CD4-positive, alpha-beta T cell treated with Interleukin-12 subunit alpha and Interleukin-12 subunit beta, for 1 hour (primary cell): ENCODE results near the gene SLC9A7.
"Not testable (repeated sequence)": the region's sequence is repeated elsewhere in the genome, so short reads cannot be mapped to it uniquely, and the experiment has no call there.

Source experiments
- DNase-seq: peaks from one replicate; pipeline ENCODE4 v3.0.0-alpha.2; 2020

The SLC9A7 gene

DNA sequence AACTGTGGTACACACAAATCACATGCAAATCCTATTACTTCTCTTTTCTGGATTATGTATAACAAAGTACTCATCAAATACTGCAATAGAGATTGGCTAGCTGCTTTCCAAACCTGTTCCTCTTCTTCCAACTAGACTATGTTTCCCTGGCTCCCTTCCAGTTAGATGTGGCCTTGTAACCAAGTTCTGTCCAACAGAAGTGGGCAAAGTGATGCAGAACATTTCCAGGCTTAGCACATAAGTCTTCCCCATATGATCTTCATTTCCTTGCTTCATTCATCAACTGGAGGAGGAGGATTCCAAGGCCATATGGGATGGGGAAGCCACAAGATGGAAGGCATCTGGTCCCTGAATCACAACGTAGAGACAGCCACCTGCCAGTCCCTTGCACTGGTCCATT lies 8.0 kb downstream of the SLC9A7 start:
- DNase-seq: no peak

DNA sequence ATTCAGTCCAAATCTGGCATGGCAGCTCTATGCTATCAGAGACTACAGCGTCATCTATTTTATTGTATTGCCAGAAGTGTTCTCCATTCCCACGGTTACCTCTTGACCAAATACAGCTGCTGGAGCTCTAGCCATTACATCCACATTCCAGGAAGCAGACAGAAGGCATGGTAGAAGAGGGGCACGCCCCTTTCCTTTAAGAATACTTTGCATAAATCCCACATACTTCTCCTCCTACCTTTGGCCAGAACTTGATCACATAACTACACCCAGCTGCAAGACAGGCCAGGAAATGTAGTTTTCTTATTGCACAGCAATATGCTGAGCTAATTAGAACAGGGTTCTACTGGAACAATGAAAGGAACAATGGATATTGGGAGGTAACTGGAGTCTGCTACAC lies 14.9 kb downstream of the SLC9A7 start:
- DNase-seq: no peak

GRCh38 chrX:46743046-46743445 lies 15.9 kb downstream of the SLC9A7 start:
- no peak for DNase-seq

DNA sequence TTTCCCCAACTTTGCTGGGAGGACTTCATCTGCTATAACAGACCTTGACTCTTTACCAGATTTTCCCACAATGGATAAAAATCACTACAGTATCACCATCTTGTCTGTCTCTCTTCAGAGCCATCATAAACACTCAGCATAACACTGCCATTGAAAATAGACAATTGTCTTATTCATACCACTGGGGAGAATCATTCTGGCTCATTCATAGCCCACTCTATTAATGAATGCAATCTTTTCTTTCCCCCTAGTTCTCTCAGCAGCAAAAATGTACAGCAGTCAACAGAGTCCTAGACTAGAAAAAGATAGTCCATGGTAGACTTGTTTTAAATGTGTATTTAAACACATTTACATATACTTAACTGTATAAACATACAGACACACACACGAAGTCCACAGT lies 19.2 kb downstream of the SLC9A7 start:
- no peak for DNase-seq

DNA sequence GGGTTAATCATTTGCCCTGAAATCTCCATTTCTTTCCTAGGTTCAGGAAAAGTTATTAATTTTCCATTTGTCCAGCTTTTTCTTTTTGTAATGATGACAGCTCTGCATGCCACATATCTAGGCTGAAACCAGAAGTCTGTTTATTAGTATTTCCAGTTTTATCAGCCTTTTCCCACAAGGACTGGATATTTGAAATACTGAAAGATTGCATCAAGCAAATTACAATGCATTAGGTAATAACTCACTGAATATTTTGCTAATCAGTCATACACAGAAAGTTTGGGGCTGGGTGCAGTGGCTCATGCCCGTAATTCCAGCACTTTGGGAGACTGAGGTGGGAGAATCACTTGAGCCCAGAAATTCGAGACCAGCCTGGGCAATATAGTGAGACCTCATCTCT lies 21.5 kb downstream of the SLC9A7 start:
- no peak for DNase-seq

- no peak for DNase-seq
Observed at GRCh38 chrX:46737041-46737440, 21.9 kb downstream of the SLC9A7 start.

DNA sequence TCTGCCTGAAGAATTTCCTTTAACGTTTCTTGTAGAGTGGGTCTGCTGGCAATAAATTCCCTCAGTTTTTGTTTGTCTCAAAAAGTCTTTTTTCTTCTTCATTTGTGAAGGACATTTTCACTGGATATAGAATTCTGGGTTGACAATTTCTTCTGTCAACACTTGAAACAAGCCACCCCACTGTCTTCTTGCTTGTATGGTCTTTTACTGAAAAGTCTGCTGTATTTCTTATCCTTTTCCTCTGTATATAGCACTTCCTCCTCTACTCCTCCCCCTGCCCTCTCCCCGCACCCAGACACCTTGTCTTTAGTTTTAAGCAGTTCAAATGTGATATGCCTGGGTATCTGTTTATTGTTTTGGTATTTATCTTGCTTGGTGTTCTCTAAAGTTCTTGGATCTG lies 23.3 kb downstream of the SLC9A7 start:
- no peak for DNase-seq

DNA sequence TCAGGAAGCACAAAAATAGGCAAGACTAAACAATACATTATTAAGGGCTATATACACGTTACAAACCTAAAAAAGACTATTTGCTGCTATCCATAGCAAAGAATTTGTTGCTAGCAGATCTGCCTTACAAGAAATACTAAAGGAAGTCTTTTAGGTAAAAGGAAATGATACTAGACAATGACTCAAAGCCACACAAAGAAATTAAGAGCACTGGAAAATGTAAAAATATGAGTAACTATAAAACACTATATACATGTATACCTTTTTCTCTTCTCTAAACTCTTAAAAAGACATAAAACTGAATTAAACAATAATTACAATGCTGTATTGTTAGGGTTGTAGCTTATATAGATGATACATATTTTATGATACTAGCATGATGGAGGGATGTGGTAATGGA lies 25.7 kb downstream of the SLC9A7 start:
- no peak for DNase-seq

DNA sequence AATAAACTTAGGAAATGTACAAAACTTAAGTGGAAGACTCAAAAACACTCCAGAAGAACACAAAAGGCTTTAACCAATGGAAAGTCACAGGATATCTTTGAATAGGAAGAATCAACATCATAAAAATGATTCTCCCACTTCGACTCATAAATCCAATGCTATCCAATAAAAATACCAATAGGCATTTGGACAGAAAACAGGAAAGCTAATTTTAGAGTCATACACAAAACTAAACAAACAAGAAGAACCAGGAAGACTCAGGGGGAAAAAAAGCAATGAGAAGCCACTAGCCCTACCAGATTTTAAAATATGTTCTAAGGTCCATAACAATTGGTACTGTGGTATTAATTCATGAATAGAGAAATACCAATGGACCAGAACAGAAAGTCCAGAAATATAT lies 28.2 kb downstream of the SLC9A7 start:
- no peak for DNase-seq

DNA sequence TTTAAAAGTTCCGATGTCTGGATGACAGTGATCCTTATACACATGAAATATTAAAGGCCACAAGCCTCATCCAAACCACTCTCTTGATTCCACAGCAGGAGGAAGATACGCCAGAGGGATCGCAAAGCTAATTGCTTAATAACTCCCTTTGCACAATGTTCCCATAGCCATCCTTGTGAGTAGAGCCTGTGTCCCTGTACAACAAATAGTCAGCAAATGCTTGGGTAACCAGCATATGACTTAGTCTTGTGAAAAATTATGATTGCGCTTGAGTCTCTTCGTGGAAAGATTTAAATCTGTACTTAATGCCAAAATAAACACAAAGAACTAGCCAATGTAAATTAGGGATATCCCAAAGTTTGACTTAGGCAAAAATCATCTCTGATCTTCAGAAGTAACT lies 31.5 kb downstream of the SLC9A7 start:
- no peak for DNase-seq

- not testable (repeated sequence) for DNase-seq
Observed at GRCh38 chrX:46723569-46723927, 35.4 kb downstream of the SLC9A7 start.

DNA sequence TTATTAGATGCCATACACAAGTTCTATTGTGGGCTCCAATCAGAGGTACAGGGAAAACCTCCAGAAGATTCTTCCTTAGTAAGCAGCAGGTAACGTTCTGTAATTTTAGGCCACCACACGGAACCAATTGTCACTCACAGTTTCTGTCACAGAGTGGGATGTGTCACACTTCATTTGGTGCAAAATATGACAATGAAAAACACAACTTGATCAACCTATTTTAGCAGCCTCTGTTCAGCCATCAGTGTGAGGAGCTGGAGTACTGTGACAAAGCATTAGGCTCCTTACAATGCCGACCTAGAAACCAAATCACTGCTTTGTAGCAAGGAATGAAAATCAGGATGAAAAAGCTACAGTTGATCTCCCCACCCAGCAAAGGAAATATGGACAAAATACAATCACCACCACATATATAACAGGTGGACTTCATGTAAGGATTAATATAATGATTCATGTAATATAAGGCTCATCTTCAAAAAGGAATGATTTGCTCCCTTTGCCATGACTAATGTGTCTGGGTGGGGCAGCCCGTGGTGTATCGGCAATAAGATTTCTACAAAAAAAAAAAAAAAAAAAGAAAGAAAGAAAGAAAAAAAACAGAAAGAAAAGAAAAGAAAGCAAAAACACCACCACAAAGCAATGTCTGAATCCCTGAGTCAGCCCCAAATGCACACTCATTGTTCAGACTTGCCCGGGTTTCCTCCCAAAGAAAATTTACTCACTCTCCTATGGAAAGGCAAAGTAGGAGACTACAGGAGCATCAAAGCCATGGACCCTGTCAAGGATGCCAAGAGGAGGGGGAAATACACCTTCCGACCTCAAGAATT lies 36.0 kb downstream of the SLC9A7 start:
- no peak for DNase-seq

- no peak for DNase-seq
Observed at GRCh38 chrX:46716796-46717195, 42.1 kb downstream of the SLC9A7 start.

GRCh38 chrX:46715997-46716396 lies 42.9 kb downstream of the SLC9A7 start:
- DNase-seq: no peak

DNA sequence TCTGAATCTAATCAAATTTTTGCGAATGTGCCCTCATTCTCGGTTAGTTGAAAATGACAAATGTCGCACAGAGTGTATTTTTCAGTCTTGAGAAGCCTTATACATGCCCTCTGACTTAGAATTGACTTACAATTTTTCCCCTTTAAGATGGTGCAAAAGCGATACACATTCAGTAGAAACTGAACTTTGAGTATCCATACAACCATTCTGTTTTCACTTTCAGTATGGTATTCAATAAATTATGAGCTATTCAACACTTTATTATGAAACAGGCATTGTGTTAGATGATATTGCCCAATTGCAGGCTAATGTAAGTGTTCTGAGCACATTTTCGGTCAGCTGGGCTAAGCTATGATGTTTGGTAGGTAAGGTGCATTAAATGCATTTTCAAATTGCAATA lies 43.4 kb downstream of the SLC9A7 start:
- no peak for DNase-seq

DNA sequence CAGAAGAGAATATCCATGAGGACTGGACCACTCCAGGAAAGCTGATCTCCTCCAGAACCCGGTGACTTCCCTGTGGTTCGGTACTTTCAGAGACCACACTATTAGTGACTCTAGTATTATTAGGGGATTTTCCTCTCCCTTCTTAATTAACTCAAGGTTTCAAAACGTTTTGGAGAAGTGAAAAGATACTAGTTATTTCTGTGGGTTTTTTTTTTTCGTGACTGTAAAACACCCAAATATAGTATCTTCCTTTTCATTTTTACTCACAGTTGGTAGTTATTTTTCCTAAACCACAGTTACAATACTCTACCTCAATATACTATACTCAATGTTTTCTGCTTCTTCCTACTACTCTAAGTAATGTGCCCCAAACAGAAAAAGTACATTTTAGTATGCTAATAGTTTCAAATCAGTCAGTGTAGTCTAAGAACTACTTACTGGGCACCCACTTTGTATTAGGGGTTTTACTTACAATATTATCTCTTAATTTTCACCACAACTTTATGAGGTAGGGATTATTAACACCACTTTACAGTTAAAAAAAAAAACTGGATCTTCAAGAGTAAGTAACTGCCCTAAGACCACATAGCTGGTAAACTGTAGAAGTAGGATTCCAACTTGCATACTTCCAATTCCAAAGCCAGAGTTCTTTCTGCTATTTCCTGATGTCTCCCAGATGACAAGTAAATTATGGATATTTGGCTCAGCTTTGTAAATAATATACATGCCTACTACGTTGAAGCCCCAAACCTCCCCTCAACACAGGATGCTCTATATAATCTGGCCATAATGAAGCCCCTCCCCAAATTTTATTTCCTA lies 45.0 kb downstream of the SLC9A7 start:
- no peak for DNase-seq

DNA sequence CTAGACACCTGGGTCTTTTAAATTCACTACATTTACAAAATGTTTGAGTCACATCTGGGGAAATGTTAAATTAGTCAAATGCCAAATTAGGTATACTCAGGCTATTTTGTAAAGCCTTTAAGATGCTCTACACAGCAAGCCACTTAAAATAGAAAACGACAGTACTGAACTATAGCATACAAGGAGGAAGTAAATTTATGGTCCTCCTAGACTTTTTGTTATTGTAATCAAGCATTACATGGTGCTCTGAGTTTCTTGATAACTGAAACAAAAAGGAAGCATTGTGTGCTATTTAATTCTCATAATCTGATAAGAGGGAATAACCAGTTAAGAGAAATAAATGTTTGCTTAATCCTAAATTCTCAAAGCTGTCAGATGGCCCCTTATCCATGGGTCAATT lies 46.2 kb downstream of the SLC9A7 start:
- DNase-seq: no peak

DNA sequence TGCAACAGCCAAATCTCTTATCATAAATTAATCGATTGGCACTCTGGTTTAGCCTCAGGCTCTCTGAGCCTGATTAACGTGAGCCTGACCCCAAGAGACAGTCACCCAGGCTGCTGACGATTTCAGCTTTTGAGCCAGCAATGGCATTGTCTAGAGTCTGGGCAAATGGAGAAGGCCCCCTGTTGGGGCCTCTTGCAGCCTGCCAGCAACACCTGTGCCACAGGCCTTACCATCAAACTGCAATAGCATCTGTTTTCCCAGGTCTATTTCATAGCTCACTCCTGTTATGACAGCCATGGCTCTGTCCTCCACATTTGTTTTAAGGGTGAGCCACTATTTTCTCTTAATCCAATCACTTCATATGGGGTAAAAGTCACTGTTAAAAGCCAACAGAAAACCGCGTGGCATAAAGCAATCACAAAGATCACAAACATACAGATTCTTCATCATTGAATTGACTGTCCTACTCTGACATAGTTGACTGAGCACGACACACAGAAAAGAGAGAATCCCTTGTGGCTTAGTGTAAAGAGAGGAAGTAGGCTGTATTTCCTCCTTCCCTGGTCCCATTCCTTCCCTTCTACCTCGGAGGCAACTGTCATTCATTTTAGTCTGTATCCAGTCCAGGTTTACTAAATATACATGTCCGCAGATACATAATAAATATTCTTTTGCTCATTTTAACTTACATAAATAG lies 47.8 kb downstream of the SLC9A7 start:
- no peak for DNase-seq

DNA sequence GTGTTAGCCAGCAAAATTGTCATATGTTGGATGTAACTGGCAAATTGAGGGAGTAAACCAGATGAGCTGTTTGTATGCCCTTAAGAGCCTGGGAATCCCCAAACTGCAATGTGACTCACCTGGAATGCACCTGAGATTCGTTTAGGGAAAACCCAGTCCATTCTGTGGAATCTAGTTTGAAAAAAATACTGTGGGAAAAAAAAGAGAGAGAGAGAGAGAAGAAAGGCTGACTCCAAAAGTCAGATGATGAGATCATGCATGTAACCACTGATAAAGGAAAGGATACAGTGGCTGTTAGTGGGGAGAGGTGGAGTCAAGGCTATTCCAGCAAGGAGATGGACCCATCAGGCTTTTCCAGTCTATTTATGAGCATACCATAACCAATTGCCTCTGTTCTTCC lies 48.5 kb downstream of the SLC9A7 start:
- DNase-seq: no peak

DNA sequence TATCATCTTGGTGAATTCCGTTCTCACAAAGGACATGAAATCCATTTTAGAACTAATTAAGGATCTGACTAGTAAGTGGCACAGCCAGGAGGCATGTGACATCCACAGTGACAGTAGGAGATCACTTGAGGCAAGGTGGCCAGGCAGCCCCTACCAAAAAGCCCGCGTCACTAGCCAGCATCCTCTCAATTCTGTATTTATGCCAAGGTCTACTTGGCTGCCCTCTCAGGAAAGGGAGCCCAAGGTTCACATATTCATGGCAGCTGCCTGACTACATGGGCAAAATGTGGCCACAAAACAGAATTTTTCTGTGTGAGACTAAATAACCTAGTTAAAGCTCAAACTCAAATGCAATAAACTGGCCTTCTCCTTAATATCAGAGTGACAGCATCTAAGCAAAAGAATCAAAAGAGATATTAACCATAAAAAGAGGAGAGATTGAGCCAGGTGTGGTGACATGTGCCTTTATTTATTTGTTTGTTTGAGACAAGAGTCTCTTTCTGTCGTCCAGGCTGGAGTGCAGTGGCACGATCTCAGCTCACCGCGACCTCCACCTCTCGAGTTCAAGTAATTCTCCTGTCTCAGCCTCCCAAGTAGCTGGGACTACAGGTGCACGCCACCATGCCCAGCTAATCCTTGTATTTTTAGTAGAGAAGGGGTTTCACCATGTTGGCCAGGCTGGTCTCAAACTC lies 51.5 kb downstream of the SLC9A7 start:
- DNase-seq: no peak

DNA sequence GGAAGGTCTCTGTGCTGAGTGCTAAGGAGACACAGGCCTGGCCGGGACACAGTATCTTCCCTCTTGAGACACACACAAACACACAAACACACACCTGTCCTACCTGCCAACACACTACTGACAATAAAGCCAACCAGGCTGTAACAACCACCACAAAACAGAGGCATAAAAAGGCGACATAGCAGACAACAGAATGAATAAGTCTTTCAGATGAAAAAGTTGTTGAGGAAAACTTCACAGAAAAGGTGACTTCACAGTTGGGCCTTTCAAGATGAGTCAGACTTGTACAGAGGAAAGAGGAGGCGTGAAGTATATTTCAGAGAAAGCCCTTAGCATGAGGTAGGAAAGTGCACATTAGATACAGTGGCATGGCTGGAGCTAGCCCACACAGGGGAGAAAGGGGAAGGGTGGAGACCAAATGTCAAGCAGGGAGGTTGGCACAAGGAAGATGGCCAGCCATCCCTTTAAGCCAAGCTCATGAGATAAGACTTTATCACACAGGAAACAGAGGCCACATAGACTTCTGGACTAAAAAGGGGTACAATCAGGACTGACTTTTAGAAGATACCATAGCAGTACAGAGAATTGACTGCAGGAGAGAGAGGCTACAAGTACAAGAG lies 54.0 kb downstream of the SLC9A7 start:
- no peak for DNase-seq

GRCh38 chrX:46703980-46704379 lies 54.9 kb downstream of the SLC9A7 start:
- DNase-seq: no peak

- DNase-seq: no peak
Observed at GRCh38 chrX:46698691-46699090, 60.2 kb downstream of the SLC9A7 start.
